AG04449 (cell line): ENCODE measurements around the gene TRABD2A.

ENCODE experiments used
- CTCF ChIA-PET: fragments of 350-600 bp; formaldehyde crosslinking; extraction: SDS; loops from one replicate; lab custom pipeline; 2021; ENCODE audit warnings: antibody characterized with exemption; lab: Yijun Ruan, JAX
- POLR2A ChIA-PET: fragments of 400-600, 350-600 bp; formaldehyde crosslinking; extraction: SDS; loops from one replicate; lab custom pipeline; 2020; ENCODE audit warnings: antibody characterized with exemption, inconsistent platforms; lab: Yijun Ruan, JAX
- DNase-seq: peaks from one replicate; pipeline ENCODE4 v3.0.0-alpha.2; 2010; ENCODE audit warnings: low read depth, low spot score
- H3K4me3 ChIP-seq: 2 replicates; pipeline ENCODE4 v1.5.1; 2011; ENCODE audit warnings: low read depth, mild to moderate bottlenecking, control low read depth, low read length
- CTCF ChIP-seq: IDR thresholded peaks from one replicate; pipeline ENCODE4 v1.5.1; 2011; ENCODE audit warnings: mild to moderate bottlenecking, moderate library complexity, low read length, control low read depth, inconsistent platforms; ENCODE audit not compliant: insufficient read depth; ENCODE audit errors: missing control alignments

The TRABD2A gene

GRCh38 chr2:84817239-84817655 is 63.6 kb downstream of the TRABD2A start:
- CTCF ChIA-PET, result no interaction called here
- no peak for TF ChIP-seq CTCF
- DNase-seq, result no peak
- POLR2A ChIA-PET, result no interaction called here
- no peak overlapping the region for H3K4me3 ChIP-seq

- CTCF ChIA-PET, result no interaction called here
- no peak for TF ChIP-seq CTCF
- POLR2A ChIA-PET, result no interaction called here
- no peak for DNase-seq
- no peak overlapping the region for H3K4me3 ChIP-seq
Measured at GRCh38 chr2:84816426-84817026, 64.4 kb downstream of the TRABD2A start.

GRCh38 chr2:84815146-84815545 is 65.7 kb downstream of the TRABD2A start:
- ChIA-PET POLR2A (no interaction called here), CTCF (interaction anchor here (0.9 kb wide), 1 partner anchor 74 kb away, joined by 3 read pairs; no protein-coding TSS in a partner anchor)
- no peak overlapping the region for H3K4me3 ChIP-seq
- no peak for TF ChIP-seq CTCF
- DNase-seq, result no peak

GRCh38 chr2:84811839-84812431 is 68.9 kb downstream of the TRABD2A start:
- DNase-seq, result no peak
- ChIA-PET POLR2A (no interaction called here), CTCF (no interaction called here)
- no peak overlapping the region for H3K4me3 ChIP-seq
- no peak for TF ChIP-seq CTCF

- TF ChIP-seq CTCF, result no peak
- H3K4me3 ChIP-seq, result no peak overlapping the region
- POLR2A ChIA-PET, result no interaction called here
- DNase-seq, result no peak
- CTCF ChIA-PET, result interaction anchor here (1.0 kb wide), 1 partner anchor 118 kb away, joined by 4 read pairs; no protein-coding TSS in a partner anchor
Measured at GRCh38 chr2:84808279-84808678, 72.6 kb downstream of the TRABD2A start.

- TF ChIP-seq CTCF, result no peak
- H3K4me3 ChIP-seq, result no peak overlapping the region; the same call in none of the 2 replicates
- DNase-seq, result peak; percentile 99
- ChIA-PET CTCF (no interaction called here), POLR2A (no interaction called here)
Measured at GRCh38 chr2:84807063-84807485, 73.8 kb downstream of the TRABD2A start.
